Fibroblast of skin of scalp (primary cell): ENCODE measurements around the gene KISS1R.
"Not testable (repeated sequence)": the region's sequence is repeated elsewhere in the genome, so short reads cannot be mapped to it uniquely, and the experiment has no call there.

ENCODE experiments used
- DNase-seq: peaks from one replicate; pipeline ENCODE4 v3.0.0-alpha.2; 2013

KISS1R gene

GRCh38 chr19:882871-883497 is 34.1 kb upstream of the KISS1R start:
- DNase-seq, result no peak

DNA sequence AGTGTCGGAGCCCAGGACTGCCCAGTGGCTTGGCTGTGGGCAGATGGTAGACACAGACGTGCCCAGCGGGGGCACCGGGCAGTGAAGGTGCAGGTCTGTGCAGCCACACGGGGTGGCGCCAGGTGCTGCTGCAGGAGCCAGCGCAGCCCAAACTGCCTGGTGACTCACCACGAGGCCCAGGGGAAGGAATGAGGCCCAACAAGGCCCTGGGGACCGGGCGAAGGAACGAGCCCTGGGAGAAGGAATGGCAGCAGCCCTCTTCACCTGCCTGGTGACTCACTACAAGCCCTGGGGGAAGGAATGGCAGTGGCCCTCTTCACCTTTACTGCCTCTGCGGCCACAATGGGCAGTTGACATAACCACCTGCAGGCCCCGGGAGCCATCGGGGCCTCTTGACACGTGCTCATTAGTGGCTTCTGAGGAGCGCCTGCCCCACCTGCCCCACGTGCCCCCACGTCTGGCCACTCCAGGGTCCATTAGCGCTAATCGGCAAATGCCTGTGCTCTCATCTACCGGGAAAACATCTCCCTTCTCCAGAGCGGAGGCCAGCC is 33.4 kb upstream of the KISS1R start:
- DNase-seq, result no peak

DNA sequence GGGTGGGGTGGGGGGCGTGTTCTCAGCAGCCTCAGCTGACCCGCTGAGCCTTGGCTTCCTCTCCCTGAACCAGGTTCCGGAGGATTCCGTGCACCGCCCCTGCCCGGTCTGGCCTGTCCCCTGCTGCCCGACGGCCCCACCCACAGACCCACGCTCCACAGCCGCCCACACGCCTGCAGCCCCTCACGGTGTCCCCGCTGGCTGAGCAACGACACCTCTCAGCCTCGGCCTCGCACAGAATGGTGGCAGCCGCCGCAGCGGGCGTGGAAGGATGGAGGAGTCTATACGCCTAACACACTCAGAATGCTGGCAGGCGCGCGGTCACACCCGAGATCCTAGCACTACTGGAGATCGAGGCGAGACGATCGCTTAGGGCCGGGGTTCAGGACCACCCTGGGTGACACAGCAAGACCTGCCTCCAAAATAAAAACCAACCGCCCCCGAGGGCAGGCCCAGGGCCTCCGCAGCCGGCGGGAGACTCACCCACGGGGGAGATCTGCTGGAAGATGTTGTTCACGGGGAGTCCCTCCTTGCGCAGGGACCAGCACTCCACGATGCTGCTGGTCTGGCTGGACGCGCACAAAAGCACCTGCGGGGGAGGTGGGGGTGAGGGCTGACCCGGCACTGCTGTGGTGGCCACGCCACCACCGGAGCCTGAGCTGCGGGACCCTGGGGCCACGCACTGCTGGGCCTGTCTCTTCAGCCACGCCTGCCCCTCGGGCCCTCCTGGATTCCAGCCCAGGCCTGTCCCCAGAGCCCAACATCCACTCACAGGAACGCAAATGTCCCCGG is 32.5 kb upstream of the KISS1R start:
- no peak for DNase-seq

DNA sequence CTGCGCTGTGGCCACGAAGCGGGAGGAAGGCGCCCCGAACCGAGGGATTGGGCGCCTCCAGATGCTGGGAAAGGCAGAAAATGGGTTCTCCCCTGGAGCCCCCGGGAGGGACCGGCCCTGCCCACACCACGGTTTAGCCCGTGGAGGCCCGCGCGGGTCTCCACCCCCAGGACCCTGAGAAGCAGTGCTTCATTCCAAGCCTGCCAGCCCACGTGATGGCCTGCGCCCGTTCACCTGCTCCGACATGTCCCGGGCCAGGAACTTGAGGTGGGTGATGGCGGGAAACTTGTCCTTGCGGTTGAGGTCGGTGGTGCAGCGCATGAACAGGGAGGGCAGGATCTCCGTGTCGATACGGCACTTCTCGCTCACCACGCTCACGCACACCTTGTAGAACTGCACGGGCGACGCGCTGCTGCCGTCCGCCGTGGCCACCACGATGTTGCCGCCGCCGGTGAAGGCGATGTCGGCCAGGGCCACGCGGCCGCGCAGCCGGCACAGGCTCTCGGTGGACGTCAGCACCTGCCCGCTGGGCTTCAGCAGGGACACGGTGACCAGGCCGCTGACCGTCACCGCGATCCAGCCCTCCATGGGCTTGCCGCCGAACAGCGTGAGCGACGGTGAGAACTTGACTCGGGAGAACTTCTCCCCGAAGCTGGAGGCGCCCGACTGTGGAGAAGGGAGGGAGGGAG is 31.5 kb upstream of the KISS1R start:
- no peak for DNase-seq

GRCh38 chr19:887072-887471 is 30.1 kb upstream of the KISS1R start:
- peak; percentile 61 for DNase-seq

DNA sequence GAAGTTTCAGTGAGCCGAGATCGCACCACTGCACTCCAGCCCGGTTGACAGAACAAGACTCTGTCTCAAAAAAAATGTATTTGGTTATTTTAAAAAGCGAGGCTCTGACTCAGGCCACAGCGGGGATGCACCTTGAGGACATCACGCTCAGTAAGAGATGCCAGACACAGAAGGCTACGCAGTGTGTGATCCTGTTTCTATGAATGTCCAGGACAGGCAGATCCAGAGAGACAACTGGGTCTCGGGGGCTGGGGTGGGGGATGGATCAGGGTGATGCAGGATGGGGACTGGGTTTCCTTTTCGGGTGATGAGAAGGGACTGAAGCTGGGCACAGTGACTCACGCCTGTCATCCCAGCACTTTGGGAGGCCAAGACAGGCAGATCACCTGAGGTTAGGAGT is 29.5 kb upstream of the KISS1R start:
- DNase-seq, result no peak

DNA sequence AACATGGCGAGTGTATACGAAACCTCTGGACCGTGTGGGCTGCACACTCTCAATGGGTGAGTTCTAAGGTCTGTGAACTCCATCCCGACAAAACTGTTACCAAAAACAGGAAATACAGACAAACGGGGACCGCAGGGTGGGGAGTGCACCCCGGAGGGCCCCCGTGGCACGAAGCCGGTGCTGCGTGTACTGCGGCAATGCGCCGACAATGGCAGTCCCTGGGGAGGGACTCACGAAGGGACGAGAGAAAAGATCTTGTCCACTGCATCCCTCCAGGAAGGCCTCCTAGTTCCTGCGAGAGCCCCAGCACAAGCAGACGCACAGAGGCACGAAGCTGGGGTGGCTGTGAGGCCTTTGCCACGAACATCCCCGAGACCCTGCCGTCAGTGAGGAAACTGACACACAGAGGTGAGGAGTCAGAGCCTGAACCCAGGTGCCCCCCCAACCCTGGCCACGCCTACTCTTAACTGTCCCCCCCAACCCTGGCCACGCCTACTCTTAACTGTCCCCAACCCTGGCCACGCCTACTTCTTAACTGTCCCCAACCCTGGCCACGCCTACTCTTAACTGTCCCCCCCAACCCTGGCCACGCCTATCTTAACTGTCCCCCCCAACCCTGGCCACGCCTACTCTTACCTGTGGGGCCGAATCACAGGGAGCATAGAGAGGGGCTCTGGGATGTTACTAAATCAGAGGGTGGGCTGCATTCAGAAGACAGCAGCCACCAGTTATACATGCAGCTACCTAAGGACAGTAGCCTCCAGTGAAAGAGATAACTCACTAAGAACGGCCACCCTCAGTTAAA is 28.4 kb upstream of the KISS1R start:
- no peak for DNase-seq

GRCh38 chr19:889662-890295 is 27.4 kb upstream of the KISS1R start:
- no peak for DNase-seq

DNA sequence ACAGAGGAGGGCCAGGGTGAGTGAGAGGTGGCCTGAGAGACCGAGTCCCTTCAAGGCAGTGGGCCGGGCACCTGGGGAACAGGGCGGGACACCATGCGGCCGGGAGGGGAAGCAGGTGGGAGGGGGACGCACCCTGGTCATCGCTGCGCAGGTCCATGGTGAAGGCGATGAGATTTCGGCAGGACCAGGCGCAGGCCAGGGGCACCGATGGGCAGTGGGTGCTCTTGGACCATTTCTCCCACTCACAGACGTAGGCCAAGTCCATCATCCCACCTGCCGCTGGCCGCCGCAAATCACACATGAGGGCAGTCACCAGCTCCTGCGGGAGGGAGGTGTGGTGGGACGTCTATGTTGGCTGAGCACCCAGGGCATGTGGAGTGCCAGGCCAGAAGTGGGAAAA is 26.3 kb upstream of the KISS1R start:
- no peak for DNase-seq

DNA sequence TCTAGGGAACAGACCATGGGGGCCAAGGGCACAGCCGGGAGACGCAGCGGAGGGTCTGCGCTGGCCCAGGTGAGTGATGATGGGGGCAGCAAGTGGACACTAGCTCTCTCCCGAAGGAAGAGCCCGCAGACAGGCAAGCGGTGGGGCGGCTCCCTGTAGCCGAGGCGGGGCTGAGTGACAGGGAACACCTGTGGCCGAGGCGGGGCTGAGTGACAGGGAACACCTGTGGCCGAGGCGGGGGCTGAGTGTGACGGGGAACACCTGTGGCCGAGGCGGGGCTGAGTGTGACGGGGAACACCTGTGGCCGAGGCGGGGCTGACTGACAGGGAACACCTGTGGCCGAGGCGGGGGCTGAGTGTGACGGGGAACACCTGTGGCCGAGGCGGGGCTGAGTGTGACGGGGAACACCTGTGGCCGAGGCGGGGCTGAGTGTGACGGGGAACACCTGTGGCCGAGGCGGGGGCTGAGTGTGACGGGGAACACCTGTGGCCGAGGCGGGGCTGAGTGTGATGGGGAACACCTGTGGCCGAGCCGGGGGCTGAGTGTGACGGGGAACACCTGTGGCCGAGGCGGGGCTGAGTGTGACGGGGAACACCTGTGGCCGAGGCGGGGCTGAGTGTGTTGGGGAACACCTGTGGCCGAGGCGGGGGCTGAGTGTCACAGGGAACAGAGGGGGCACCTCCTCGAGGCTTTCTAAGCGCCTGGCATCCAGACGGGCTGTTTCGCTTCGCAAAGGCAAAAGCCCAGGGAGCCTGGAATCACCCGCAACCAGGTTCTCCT is 25.5 kb upstream of the KISS1R start:
- DNase-seq, result not testable (repeated sequence)

DNA sequence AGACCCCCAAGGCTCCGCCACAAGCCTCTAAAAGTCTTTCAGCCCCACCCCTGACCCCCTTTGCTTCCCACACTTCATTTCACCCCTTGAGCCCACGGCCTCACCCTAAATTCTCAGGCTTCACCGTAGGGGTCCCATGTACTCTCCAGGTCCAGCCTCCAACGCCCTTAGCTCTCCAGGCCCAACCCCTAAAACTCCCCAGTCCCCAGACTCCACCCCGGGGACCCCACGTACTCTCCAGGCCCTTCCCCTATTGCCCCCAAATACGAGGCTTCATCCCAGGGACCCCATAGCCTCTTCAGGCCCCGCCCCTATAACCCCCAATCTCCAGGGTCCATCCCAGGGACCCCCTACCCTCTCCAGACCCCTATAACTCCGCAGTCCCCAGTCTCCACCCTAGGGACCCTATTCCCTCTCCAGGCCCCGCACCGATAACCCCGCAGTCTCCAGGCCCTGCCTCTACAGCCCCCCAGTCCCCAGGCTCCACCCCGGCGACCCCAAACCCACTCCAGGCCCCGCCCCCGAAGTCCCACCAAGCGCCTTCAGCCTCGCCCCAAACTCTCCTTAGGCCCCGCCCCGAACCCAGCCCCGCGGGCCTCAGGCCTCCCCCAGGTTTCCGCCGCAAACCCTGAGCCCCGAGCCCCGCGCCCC is 24.8 kb upstream of the KISS1R start:
- DNase-seq, result no peak

GRCh38 chr19:892894-893689 is 24.0 kb upstream of the KISS1R start, which contains the start of the genes MED16 and RNU6-9:
MED16 (minus strand) TSS chr19:893187; CDS start chr19:891131, 2,056 bp downstream.
RNU6-9 (plus strand) TSS chr19:893484.
- peak; percentile 93 for DNase-seq

GRCh38 chr19:896434-896833 is 20.7 kb upstream of the KISS1R start:
- no peak for DNase-seq

DNA sequence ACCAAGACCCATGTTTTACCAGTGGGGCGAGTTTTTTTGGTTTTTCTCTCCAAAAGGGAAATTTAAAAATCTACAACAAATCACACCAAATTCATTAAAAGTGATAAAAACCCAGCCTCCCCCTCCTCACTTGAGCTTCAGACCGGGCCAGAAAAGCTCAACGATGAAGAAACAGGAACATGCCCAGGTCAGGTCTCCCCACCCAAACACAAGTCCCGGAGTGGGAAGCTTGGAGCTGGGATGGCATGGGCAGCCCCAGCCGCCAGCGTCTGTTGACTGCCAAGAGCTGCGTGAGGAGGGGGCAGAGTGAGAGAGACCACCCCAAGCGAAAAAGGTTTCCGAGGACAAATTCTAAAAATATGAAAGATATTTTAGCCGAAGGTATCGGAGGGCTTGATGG is 20.1 kb upstream of the KISS1R start:
- no peak for DNase-seq

GRCh38 chr19:897442-898039 is 19.6 kb upstream of the KISS1R start:
- DNase-seq, result no peak

- DNase-seq, result no peak
Measured at GRCh38 chr19:898663-899062, 18.5 kb upstream of the KISS1R start.

DNA sequence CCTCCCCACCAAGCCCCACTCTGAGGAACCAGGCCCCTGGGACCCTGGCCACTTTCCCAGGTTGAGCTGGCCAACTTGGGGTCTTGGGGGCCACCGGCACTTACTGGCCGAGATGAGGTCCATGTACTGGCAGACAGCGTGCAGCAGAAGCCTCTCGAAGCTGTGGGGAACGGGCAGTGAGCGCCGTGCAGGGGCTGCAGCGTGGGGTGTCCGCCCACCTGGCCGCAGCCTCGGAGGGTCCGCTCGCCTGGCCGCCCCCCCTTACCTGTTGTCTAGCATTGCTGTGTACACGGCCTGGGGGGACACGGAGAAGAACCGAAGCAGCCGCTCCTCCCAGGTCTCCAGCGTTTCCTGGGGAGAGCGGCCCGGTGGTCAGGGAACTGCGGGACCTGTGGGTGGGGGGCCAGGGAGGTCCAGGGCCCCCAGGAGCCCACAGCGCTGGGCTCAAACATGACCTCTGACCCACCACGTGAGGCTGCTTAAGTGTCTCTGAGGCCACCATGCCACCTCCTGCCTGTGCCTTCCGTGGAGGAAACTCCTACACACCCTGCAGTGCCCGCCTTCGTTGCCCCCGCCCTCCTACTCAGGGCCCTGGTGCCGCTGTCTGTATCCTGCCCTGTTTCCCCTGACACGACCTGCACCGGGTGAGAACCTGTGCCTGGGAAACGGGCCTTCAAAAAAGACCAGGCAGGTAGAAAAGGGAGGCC is 17.6 kb upstream of the KISS1R start:
- DNase-seq, result no peak

DNA sequence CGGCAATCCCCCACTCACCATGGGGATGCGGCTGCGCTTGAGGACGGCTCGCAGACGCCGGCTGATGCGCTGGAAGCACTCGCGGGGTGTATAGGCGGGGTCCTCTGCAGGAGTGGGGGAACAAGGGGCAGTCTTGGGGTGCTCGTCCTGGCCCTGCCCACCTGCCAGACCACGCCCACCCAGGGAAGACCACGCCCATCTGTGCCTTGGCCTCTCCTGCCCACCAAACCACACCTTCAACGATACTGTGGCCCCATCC is 17.2 kb upstream of the KISS1R start:
- no peak for DNase-seq
